Measurements from ENCODE around the gene BSDC1.
"Not testable (repeated sequence)": the region's sequence is repeated elsewhere in the genome, so short reads cannot be mapped to it uniquely, and the experiment has no call there.

The BSDC1 gene

DNA sequence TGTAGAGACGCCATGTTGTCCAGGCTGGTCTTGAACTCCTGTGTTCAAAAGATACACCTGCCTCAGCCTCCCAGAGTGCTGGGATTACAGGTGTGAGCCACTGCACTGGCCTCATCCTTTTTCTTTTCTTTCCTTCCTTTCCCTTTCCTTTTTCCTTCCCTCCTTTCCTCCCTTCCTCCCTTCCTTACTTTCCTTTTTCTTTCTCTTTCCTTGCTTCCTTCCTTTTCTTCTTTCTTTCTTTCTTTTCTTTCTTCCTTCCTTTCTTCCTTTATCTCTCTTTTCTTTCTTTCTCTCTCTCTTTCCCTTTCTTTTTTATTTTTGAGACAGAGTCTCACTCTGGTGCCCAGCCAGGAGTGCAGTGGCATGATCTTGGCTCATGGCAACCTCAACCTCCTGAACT lies 37.8 kb downstream of the BSDC1 start:
- DNase-seq = no peak

DNA sequence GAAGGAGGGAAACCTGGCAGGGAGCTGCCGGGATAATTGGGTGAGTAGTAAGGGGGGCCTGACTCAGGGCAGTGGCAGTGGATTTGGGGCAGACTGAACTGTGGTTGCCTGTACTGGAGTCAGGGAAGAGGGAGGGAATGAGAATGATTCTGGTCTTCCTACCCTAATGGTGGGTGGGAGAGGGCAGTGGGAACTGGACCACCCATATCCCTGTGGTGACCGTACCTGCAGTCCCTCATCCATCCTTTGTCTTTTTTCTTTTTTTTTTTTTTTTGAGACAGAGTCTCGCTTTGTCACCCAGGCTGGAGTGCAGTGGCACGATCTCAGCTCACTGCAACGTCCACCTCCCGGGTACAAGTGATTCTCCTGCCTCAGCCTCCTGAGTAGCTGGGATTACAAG lies 38.5 kb downstream of the BSDC1 start:
- DNase-seq = not testable (repeated sequence)

DNA sequence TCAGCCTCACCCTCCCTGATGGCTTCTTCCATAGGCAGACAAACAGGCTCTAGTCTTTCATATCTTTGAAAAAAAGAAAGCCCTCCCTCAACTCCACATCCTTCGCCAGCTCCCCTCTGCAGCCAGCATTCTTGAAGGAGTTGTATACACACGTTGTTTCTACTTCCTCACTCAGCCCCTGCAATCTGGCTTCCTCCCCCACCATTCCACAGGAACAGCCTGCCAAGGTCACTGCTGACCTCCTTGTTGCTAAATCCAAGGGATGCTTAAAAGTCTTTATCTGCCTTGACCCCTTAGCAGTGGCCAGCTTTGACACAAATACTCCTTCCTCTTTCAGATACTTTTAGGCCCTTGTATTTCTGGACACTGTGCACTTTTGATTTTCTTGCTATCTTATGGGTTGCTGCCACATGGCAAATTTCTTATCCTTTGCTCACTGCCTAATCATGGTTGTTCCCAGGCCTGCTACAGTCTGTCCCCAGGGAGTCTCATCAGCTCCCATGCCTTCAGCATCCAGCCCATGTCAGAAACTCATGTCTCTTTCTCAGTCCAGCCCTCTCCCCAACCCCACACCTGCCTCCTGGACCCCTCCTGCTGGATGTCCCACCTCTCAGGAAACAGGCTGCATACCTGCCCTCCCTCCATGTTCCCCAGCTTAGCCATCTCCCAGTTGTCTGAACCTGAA lies 40.2 kb downstream of the BSDC1 start:
- DNase-seq = no peak

DNA sequence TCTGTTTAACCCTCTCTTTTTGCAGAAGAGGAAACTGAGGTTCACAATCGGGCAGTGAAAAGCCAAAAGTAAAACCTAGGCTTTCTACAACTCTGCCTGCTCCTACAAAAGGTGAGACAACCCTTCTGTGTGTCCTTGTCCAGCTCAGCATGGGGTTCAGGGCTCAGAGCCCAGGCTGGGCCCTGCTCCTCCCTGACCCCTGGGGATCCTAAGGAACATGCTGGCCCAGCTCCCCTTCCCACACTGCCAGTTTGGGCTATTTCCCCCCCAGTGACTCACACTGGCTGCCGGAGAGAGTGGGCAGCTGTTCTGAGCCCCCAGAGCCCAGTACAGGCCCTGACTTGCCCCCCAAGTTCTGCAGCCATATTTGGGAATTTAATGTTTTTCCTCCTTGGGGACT lies 40.8 kb downstream of the BSDC1 start:
- DNase-seq = no peak

DNA sequence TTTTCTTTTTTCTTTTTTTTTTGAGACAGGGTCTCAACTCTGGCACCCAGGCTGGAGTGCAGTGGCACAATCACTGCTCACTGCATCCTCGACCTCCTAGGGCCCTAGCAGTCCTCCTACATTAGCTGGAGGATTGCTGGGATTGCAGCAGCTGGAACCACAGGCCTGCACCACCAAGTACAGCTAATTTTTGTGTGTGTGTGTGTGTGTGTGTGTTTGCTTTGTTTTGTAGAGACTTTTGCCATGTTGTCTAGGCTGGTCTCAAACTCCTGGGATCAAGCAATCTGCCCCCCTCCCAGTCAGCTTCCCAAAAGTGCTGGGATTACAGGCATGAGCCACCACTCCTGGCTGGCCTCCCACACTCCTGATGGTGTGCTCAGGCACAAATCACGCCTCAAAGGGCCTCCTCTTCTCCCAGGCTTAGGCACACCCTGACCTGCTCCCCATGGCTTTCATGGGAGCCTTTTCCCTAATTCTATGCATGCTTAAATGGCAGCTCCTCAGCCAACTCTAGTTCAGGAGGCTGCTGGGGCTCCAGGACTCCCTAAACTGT lies 41.3 kb downstream of the BSDC1 start:
- no peak for DNase-seq

DNA sequence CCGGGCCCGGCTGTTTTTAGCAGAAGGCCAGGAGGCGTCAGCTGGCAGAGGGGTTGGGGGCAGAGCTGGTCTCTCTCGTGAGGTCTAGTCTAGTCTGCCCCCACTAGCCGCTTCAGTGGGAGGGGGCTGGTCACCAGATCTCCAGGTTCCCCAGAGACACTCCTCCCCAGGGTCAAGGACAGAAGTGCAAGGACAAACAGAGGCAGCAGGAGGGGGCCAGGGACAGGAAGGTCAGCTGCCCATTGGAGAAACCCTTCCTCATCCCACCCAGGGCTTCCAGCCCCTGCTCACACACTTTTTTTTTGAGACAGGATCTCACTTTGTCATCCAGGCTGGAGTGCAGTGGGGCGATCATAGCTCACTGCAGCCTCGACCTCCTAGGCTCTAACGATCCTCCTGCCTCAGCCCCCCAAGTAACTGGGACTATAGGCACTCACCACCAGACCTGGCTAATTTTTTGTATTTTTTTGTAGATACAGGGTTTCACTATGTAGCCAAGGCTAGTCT lies 41.9 kb downstream of the BSDC1 start:
- DNase-seq = no peak

DNA sequence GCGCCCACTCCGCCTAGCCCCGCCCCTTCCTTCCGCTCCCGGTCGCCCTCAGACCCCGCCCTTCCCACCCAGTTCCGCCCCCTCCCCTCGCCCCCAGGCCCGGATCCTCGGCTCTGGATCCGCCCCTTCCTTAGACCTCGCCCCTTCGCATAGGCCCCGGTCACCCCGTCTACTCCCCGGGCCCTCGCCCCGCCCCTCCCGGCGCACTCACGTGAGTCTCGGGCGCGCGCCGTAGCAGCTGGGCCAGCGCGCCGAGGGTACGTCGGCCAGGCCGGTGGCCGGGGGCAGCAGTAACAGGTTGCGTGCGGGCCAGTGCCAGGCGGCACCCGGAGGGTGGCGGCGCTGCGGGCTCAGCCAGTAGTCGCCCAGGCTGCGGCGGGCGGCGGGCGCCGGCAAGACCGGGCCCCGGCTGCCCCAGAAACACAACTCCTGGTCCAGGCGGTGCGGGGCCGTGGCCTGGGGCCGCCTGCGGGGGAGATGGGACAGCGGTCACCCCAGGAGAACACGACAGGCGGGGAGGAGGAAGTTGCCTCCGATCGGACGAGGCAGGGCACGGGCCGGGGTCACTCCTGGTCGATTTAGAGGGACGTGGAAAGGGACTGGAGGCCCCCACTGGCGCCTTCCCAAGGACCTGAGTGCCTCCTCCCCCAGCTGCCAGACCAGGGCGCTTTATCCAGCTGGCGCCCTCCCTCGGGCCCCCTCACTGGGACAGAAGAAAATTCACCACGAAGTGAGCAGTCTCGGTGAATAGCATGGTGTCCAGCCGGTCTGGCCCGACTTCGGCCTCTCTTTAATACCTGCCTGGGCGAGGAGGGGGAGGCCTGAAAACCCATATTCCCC lies 42.6 kb downstream of the BSDC1 start:
- DNase-seq = peak; percentile 91

DNA sequence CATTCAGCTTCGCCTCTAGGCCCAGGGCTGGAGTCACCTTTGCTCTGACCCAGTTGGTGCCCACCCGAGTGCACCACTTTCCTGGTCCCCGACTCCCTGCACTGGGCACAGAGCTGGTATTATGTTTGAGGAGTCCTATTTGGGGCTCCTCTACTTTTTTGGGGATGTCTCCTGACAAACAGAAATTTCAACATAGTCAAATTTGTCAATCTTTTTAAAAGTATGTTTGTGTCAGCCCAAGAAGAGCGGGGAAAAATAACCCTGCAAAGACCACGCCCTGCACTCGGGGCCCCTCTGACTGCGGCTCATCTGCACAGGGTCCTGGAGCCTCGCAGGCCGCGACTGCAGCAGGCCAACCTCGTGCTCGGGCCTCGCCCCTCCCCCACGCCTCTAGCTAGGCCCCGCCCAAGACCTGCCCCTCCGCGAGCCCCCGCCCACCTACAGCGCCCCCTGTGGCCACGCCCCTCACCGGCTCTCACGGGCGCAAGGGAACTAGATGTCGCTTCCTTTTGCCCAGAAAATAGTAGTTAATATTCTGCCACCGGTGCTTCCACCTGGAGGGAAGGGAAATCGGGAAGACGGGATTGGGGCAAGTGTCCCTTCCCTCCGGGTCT lies 43.3 kb downstream of the BSDC1 start:
- DNase-seq = peak in 1 of 2 experiments; percentile 79

DNA sequence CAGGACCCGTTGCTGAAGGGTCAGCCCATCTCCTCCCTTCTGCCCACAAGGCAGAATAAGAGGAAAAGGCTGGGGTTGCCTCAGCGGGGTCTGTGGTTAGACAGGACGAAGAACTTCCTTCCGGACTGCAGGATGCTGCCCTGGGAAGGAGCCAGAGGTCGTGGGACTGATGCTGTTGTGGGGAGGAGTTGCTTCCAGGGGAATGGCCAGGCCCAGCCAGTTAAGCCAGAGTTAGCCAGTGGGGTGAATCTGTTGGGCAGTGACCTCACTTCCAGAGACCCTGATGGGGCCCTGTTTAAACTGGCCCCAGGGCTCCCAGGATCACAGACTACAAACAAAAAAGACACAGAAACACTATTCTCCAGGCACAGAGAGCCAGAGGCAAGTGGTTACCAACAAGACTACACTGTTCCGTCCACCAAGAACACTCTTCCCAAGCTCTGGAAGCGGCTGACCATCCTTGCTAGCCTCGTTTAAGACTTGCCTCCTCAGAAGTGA lies 45.0 kb downstream of the BSDC1 start:
- no peak for DNase-seq

DNA sequence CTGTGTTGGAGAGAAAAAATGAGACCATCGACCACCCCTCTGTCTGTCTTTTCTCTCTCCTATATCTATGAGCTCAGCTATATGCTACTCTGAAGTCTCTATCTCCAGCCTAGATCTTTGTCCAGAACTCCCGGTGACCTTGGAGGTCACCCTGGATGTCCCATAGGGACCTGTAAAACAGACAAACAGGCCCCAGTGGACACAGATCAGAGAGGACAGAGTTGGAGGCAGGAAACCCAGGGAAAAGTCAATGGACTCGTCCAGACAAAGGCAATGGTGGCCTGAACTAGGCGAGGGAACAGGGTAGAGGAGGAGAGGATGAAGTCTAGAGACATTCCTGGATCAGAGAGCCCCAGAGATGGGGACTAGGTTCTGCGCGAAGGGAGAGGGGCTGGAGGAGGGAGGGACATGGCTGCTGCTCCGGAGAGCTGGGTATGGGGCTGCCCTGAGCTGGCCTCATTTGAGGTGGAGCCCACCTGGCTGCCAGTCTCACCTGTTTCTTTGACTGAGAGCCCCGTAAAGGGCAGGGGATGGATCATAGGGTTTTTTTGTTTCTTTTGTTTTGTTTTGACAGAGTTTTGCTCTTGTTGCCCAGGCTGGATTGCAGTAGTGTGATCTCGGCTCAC lies 47.6 kb downstream of the BSDC1 start:
- DNase-seq = no peak

DNA sequence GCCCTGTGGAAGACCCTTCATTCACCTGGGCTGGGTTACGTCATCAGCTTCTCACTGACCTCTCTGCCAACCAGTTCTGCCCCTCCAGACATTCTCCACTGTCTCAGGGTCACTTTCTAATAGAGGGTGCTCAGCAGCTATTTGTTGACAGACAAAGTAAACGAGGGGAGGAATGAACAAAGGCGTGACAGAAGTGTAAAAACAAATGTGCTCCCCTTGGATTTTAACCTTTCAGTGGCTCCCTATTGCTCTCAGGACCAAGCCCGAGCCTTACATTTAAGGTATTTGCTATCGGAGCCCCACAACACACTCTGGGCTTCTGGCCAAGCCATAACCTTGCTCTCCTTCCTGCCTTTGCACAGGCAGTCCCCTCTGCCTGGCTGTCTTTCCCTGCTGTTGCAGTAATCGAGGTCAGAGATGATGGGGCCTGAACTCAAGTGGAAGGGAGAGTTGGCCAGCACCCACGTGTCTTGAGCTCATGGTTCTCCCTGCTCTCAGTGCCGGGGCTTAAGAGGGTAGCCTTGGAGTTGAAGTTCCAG lies 48.9 kb downstream of the BSDC1 start:
- DNase-seq = no peak

DNA sequence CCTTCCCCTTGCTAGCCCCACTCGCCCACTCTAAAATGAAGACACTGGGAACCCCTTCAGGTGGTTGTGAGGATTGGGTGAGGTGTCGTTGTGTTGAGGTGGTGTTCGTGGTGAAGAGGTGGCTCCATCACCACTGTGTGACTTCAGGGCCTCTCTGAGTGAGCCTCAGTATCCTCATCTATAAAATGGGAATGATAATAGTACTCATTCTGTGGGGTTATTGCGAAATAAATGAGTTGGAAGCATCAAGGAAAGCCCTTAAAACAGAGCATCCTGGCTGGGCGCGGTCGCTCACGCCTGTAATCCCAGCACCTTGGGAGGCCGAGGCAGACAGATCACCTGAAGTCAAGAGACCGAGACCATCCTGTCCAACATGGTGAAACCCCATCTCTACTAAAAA lies 51.5 kb downstream of the BSDC1 start:
- no peak for DNase-seq

DNA sequence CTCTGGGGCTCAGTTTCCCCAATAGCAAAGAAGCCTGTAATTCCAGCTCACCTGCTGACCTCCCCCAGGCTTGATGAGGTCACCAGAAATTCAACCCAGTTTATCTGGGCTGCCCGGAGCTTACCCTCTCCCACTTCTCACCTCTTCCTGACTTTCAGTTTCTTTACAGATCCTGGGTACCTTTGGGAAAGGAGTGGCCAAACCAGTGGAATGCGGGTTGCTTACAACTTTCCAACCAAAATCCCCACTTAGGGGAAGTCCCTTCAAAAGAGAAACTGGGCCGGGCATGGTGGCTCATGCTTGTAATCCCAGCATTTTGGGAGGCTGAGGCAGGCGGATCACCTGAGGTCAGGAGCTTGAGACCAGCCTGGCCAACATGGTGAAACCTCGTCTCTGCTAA lies 52.3 kb downstream of the BSDC1 start:
- no peak for DNase-seq

DNA sequence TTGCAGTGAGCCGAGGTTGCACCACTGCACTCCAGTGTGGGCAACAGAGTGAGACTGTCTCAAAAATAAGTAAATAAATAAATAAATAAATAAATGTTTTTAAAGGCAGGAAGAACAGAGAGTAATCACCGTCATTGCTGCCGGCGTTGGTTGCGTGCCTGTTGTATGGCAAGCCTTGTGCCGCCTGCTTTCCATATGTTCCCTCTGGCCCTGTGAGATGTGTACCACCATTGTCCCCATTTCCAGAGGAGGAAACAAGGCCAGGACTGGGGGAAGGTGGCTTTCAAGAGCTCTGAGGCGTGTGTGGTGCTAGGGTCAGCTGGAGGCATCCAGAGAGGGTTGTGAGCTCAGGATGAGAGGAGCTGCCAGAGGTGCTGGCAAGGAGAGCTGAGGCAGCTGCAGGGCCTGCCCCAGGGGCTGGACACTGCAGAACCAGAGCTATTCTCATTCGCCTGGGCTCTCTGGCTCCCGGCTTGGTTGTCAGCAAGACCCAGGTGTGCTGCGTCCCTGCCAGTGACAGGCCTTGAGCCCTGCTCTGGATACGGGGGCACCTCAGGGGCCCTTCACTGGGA lies 53.0 kb downstream of the BSDC1 start:
- DNase-seq = no peak

DNA sequence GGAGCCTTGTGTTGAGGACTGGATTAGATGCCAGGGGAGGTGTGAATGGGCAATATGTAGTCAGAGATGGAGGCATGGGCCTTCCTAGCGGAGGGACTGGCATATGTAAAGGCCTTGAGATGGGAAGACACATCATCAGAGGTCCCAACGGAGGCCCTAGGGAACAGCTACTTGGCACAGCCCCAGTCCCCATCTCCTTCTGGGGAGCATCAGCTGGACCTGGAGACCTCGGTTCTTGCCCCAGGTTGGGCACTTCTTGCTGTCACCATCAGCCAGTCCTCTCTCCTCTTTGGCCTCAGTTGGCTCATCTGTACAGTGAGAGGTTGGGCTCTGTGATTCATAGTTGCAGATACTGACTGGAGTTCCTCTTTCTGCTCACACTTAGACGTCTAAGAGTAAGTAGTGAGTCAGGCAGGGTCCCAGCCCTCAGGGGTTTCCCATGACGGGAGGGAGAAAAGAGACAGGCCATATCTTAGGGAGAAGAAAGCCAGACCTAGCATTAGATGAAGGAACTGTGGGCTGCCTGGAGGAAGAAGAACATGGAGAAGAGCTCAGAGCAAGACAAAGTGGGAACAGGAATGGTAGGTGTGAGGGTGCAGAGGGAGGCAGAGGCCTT lies 54.8 kb downstream of the BSDC1 start:
- peak in 1 of 2 experiments; percentile 38 for DNase-seq

DNA sequence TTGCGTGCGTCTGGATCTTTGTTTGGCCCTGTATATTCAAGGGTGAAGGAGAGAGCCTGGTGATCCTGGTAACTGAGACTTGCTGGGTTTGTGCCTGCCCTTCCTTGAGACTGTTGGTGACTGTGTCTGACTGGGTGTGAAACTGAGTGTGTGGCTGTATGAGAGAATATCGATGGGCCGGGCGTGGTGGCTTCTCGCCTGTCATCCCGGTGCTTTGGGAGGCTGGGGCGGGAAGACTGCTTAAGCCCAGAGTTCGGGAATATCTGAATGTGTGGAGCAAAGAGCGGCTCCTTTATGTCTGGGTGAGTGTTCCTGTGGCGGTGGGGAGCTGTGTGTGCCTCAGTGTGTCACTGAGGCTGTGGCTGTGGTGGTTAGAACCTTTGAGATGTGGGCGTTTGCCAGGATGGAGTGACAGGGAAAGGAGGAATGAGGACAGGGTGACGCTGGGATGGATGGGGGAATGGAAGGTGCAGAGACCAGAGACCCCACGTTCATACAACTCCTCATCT lies 55.5 kb downstream of the BSDC1 start:
- no peak for DNase-seq

DNA sequence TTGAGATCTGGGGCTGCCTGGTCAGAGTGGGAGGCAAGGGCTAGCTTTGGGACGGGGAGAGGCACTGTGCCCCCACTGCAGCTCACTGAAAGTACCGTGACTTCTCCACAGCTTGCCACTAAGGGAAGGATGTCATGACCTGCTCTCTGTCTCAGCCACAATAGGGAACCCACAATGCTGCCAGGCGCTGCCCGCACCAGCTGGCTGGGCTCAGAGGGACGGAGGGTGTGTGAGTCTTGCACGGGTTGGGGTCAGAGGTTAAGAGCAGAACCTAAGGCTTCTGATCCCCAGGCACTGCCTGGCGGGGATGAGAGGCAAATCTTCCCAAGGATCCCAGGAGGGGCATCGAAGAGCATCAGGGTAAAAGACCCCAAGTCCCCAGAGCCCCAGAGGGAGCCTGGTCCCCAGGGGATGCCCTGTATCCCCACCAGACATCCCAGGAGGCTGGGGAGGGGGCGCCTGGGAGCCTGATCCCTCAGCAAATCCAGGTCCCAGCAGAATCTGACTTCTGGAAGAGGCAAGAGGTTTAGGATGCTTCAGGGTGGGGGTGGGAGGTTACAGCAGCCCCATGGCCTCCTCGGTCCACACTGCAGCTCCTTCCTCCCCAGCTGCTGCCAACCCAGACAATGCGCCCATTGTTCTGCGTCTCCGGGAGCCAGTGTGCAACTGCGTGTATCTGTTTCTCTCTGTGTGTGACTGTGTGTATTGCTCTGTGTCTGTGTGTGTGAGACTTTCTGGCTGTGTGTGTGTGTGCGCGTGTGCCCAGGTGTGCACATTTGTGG lies 56.2 kb downstream of the BSDC1 start:
- no peak for DNase-seq

DNA sequence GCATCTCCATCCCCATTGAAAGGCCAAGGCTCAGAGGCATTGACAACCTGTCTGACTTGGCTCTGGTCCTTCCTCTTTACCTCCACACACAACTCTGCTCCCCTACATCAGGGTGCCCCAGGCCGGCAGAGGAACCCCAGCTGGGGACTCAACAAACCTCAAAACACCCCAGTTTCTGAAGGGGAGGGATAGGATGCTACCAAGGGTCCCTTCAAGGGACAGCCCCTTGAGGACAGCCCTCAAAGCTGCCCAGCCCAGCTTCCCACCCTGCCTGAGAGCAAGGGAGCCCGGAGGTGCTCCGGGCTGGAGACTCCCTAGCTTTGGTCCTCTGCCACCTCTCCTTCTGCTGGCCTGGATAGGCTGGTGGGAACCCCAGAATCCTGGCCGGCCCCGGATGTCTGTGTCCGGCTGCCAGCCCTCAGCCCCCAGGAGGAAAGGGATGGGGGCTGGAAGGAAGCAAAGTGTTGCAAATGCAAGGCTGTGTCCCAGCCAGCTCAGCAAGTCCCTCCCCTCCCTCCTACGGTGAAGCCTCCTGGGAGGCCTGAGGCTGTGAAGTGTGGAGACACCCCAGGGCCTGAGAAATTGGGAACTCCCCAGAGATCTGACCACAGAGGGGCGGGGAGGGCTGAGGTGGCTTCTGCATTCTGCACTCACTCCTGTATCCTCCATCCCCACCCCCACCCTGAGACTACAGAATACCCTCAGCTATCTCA lies 57.1 kb downstream of the BSDC1 start:
- DNase-seq = peak; percentile 40 to 45

DNA sequence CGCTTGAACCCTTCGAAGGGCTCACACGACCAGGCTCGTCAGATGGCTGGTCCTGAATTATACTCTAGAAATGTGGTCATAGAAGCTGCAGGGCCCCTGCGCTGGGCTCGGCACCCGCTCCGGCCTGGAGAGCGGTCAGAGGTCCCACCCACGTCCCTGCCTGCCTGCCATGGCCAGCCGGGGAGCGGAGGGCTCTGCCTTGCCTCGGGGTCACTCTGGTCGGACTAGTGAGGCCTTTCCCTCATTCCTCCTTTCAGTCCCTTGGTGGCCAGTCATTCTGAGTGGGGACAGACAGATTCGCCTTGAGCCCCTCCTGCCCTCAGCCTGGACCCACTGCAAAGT lies 57.7 kb downstream of the BSDC1 start:
- no peak for DNase-seq
